Naive thymus-derived CD8-positive, alpha-beta T cell (primary cell): ENCODE results near the gene WSB1. TPM values are rescaled to one million over a fixed set of nuclear protein-coding genes. Genes with fewer than 3 reads are reported as not detected.
"Not testable (repeated sequence)": the region's sequence is repeated elsewhere in the genome, so short reads cannot be mapped to it uniquely, and the experiment has no call there.

ENCODE experiments used
- ATAC-seq, 2 donors: fragments of 150-1000 bp; cut with Tn5 transposase in 1 of 2; sonication (Bioruptor Pico), chemical (Tn5 transposase) in 1 of 2; 1 replicate in 1 of 2; 2 replicates in 1 of 2; pipeline ENCODE4 v1.10.0; 2021; ENCODE audit warnings: mild to moderate bottlenecking in 2 of 2, moderate library complexity in 2 of 2
- POLR2A ChIA-PET: fragments of 350-600 bp; sonication (Branson Sonifier 250); formaldehyde crosslinking; loops from one replicate; lab custom pipeline; 2021; ENCODE audit warnings: antibody characterized with exemption; lab: Charles Lee
- DNase-seq, 10 donors: peaks; one replicate each; pipeline versions ENCODE4 v3.0.0 to v3.0.0-alpha.2; 2020 to 2022
- H3K27ac Mint-ChIP-seq, 10 donors: one replicate each; pipeline ENCODE4 v1.8.0; 2020 to 2022; ENCODE audit warnings: mild to moderate bottlenecking in 10 of 10, mixed read lengths in 10 of 10, moderate library complexity in 4 of 10, inconsistent platforms in 1 of 10
- H3K27me3 Mint-ChIP-seq, 5 donors: one replicate each; pipeline ENCODE4 v1.8.0; 2021 to 2022; ENCODE audit warnings: mixed read lengths in 5 of 5
- H3K36me3 Mint-ChIP-seq, 3 donors: one replicate each; pipeline ENCODE4 v1.8.0; 2020 to 2022; ENCODE audit warnings: mixed read lengths in 3 of 3, mild to moderate bottlenecking in 2 of 3, inconsistent platforms in 1 of 3
- H3K4me1 Mint-ChIP-seq, 4 donors: one replicate each; pipeline ENCODE4 v1.8.0; 2021 to 2022; ENCODE audit warnings: mixed read lengths in 4 of 4
- H3K4me3 Mint-ChIP-seq, 10 donors: one replicate each; pipeline ENCODE4 v1.8.0; 2020 to 2022; ENCODE audit warnings: mild to moderate bottlenecking in 10 of 10, mixed read lengths in 10 of 10, moderate library complexity in 6 of 10, inconsistent platforms in 1 of 10
- H3K9me3 Mint-ChIP-seq, 9 donors: one replicate each; pipeline ENCODE4 v1.8.0; 2020 to 2022; ENCODE audit warnings: mixed read lengths in 9 of 9, mild to moderate bottlenecking in 3 of 9, inconsistent platforms in 1 of 9, moderate library complexity in 1 of 9
- polyA plus RNA-seq, 3 donors: library from polyadenylated mRNA; unstranded; fragments of 300-500 nt; fragmentation: Illumina TruSeq; gene quantifications; one replicate each; pipeline ENCODE4 v1.2.3, GENCODE V29; 2021
- total RNA-seq, 8 experiments: library from RNA in 2 of 8; stranded (reverse) in 2 of 8; gene quantifications; one replicate each; pipeline ENCODE4 v1.2.3 and lab custom pipeline; 2021 to 2026

WSB1 gene
- total and polyA plus RNA-seq, 5 experiments from 2014 or later: 128 to 186 (median 154) TPM

DNA sequence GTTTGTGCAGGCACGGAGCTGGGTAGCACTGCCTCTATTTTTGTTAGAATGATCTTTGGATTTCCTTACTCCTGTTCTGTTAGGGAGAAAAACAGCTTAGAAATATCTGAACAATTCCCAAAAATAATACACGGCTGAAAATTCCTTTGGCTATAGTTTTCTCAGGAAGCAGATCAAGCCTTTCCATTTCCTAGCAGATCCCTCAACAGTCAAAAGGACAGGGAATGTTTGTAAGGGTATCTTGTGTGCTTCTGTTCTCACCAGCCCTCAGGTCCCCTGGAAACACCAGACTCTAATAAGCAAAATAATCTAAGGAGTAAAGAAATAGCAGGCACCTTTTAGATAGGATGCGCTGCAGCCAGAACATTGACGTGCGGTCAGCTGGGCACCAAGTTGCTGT lies 30.5 kb upstream of the WSB1 start:
- no peak for DNase-seq
- POLR2A ChIA-PET: no interaction called here
- Mint-ChIP-seq H3K9me3 (no peaks in the 10 kb centered on the region), H3K36me3 (no peaks in the 10 kb centered on the region), H3K4me3 (no peak overlapping the region), H3K4me1 (no peaks in the 10 kb centered on the region), H3K27me3 (peaks cover 0 to 6% (median 4%) of the 10 kb centered on the region in 5 donors), H3K27ac (no peak overlapping the region)
- ATAC-seq: no peak

GRCh38 chr17:27264068-27264812 lies 29.7 kb upstream of the WSB1 start:
- DNase-seq (no peak), ATAC-seq (no peak)
- no peaks in the 10 kb centered on the region for H3K9me3 Mint-ChIP-seq
- no peaks in the 10 kb centered on the region for H3K4me1 Mint-ChIP-seq
- POLR2A ChIA-PET: no interaction called here
- H3K27me3 Mint-ChIP-seq: peaks cover 4 to 14% (median 6%) of the 10 kb centered on the region in 5 donors
- no peak overlapping the region for H3K27ac Mint-ChIP-seq
- no peak overlapping the region for H3K4me3 Mint-ChIP-seq
- H3K36me3 Mint-ChIP-seq: no peaks in the 10 kb centered on the region

- POLR2A ChIA-PET: no interaction called here
- ATAC-seq (no peak), DNase-seq (no peak)
- H3K4me3 Mint-ChIP-seq: no peak overlapping the region
- no peaks in the 10 kb centered on the region for H3K9me3 Mint-ChIP-seq
- H3K27ac Mint-ChIP-seq: no peak overlapping the region
- H3K27me3 Mint-ChIP-seq: peaks cover 4 to 25% (median 8%) of the 10 kb centered on the region in 5 donors
- H3K36me3 Mint-ChIP-seq: no peaks in the 10 kb centered on the region
- no peaks in the 10 kb centered on the region for H3K4me1 Mint-ChIP-seq
Measured at GRCh38 chr17:27265333-27265732, 28.6 kb upstream of the WSB1 start.

DNA sequence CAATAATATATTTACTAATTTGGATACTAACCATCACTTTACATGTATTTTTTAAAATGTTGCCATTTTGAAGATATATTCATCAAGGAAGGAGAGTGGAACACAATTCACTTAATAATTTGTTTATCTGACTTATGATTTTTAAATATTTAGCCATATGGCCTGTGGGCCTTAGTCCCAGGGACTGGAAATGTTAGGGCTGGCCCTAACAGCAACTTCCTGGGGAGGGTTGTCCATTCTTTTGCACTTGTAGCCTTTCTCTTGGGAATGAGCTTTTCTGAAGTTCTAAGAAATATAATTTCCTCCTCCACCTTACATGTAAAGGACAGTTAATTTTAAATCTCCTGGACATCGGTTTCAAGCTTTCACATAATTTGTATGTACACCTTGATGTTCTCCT lies 27.7 kb upstream of the WSB1 start:
- Mint-ChIP-seq H3K36me3 (peaks cover 0 to 2% (median 0%) of the 10 kb centered on the region in 3 donors), H3K27me3 (peaks cover 4 to 28% (median 10%) of the 10 kb centered on the region in 5 donors), H3K27ac (no peak overlapping the region), H3K4me1 (no peaks in the 10 kb centered on the region), H3K4me3 (no peak overlapping the region), H3K9me3 (no peaks in the 10 kb centered on the region)
- POLR2A ChIA-PET: no interaction called here
- ATAC-seq: no peak
- no peak for DNase-seq

DNA sequence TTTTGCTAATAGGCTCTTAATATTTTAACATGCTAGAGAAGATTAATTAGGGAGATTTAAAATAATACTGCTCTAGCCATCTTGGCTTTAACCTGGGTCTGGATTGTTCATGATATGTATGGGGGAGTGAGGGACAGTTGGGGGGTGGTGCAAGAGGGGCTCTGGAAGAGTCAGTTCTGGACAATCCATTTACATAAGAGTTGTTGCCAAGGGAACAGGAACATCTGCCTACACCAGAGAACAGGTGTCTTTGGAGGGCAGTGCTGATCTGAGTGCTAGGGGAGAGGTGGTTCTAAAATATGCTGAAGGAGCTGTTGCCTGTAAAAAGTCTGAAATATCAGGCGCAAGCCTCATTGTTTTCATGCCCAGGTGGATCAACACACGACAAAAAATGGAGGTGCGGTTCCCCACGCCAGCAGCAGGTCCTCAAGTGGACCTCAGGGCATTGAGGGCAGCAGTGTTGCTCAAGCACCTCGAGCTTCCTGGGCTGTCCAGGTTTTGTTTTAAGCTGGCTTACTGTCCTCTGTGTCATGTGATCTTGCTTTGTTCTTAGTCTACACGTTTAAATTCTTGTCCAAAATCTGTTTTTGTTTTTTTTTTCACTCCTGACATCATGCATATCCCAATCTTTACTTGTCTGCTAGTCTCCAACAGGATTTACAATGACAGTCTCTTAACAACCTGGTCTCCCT lies 25.4 kb upstream of the WSB1 start:
- Mint-ChIP-seq H3K27me3 (peaks cover 4 to 28% (median 8%) of the 10 kb centered on the region in 5 donors), H3K9me3 (no peaks in the 10 kb centered on the region), H3K4me3 (no peak overlapping the region), H3K27ac (no peak overlapping the region), H3K36me3 (peaks cover 0 to 2% (median 0%) of the 10 kb centered on the region in 3 donors), H3K4me1 (no peaks in the 10 kb centered on the region)
- ATAC-seq: no peak
- POLR2A ChIA-PET: no interaction called here
- DNase-seq: no peak

DNA sequence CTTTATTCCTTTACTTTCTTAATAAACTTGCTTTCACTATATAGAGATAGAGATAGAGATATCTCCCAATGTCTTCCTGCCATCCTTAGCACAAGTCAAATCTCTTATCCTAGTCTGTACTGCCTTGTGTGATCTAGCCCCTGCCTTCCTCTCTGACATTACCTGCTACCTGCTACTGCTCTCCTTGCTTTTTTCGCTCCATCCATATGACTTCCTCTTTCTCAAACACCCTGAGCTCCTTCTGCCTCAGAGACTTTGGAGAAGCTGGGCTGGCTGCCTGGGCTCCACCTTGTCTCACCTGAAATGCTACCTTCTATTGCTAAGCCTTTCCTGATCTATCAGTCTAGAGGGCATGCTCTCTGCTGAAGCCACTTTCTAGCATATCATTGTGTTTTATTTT lies 24.7 kb upstream of the WSB1 start:
- POLR2A ChIA-PET: no interaction called here

GRCh38 chr17:27269974-27270373 lies 23.9 kb upstream of the WSB1 start:
- no peak overlapping the region for H3K27ac Mint-ChIP-seq
- peaks cover 0 to 2% (median 0%) of the 10 kb centered on the region in 3 donors for H3K36me3 Mint-ChIP-seq
- DNase-seq (no peak), ATAC-seq (no peak)
- POLR2A ChIA-PET: no interaction called here
- no peak overlapping the region for H3K4me3 Mint-ChIP-seq
- no peaks in the 10 kb centered on the region for H3K9me3 Mint-ChIP-seq
- no peaks in the 10 kb centered on the region for H3K4me1 Mint-ChIP-seq
- H3K27me3 Mint-ChIP-seq: peaks cover 4 to 28% (median 11%) of the 10 kb centered on the region in 5 donors

More for the DNA sequence above, 24.7 kb upstream of the WSB1 start:
- H3K27ac Mint-ChIP-seq: peak overlapping the region in 1 of 10 donors; percentile 10
- DNase-seq (no peak), ATAC-seq (no peak)
- peaks cover 0 to 2% (median 0%) of the 10 kb centered on the region in 3 donors for H3K36me3 Mint-ChIP-seq
- no peaks in the 10 kb centered on the region for H3K4me1 Mint-ChIP-seq
- peaks cover 4 to 28% (median 8%) of the 10 kb centered on the region in 5 donors for H3K27me3 Mint-ChIP-seq
- H3K9me3 Mint-ChIP-seq: no peaks in the 10 kb centered on the region
- no peak overlapping the region for H3K4me3 Mint-ChIP-seq

GRCh38 chr17:27276653-27277156 lies 17.2 kb upstream of the WSB1 start:
- Mint-ChIP-seq H3K36me3 (no peaks in the 10 kb centered on the region), H3K4me3 (no peak overlapping the region), H3K9me3 (no peaks in the 10 kb centered on the region), H3K27ac (no peak overlapping the region), H3K4me1 (peaks cover 0 to 13% (median 0%) of the 10 kb centered on the region in 4 donors), H3K27me3 (peaks cover 0 to 4% (median 0%) of the 10 kb centered on the region in 5 donors)
- POLR2A ChIA-PET: interaction anchor here (0.5 kb wide), 1 partner anchor 10 kb away, joined by 7 read pairs; no protein-coding TSS in a partner anchor
- ATAC-seq: no peak
- DNase-seq: no peak

DNA sequence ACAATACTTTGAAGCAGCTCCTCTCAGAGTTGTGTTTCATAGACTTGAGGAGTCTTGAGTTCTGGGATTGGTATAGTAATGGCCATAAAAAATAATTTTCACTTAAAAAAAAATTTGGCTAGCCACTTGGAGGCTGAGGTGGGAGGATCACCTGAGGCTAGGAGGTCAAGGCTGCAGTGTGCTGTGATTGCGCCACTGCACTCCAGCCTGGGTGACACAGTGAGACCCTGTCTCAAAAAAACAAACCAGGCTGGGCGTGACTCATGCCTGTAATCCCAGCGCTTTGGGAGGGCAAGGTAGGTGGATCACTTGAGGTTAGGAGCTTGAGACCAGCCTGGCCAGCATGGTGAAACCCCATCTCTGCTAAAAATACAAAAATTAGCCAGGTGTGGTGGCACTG lies 14.8 kb upstream of the WSB1 start:
- H3K9me3 Mint-ChIP-seq, H3K36me3 Mint-ChIP-seq, H3K4me3 Mint-ChIP-seq, H3K27me3 Mint-ChIP-seq, ATAC-seq, H3K27ac Mint-ChIP-seq, DNase-seq: not testable (repeated sequence)
- H3K4me1 Mint-ChIP-seq: peaks cover 0 to 34% (median 0%) of the 10 kb centered on the region in 4 donors
- POLR2A ChIA-PET: interaction anchor here (1.9 kb wide), 1 partner anchor 15 kb away, joined by 5 read pairs; the partner anchor contains the start of gene WSB1

GRCh38 chr17:27280527-27280926 lies 13.4 kb upstream of the WSB1 start:
- Mint-ChIP-seq H3K4me1 (peaks cover 0 to 44% (median 2%) of the 10 kb centered on the region in 4 donors), H3K9me3 (no peaks in the 10 kb centered on the region), H3K36me3 (no peaks in the 10 kb centered on the region), H3K27me3 (no peaks in the 10 kb centered on the region), H3K4me3 (no peak overlapping the region), H3K27ac (no peak overlapping the region)
- ATAC-seq: no peak
- POLR2A ChIA-PET: no interaction called here
- DNase-seq: no peak

DNA sequence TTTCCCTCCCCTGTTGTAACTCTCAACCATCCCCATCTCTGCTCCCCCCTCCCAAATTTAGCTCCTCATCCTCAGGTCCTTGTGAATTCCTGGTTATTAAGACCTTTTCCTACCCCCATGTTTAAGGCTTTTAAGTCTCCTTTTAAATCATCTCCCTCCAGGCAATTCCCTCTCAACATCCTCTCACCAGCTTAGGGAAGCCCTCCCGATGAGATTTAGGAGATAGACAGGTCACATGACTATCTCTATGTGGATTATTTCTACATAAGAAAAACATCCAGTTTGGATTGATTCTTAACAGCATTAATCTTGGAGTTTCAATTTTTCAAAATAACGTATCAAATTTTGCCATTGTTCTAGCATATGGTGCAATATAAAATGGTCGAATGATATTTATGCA lies 12.5 kb upstream of the WSB1 start:
- POLR2A ChIA-PET: no interaction called here
- no peaks in the 10 kb centered on the region for H3K36me3 Mint-ChIP-seq
- ATAC-seq: no peak
- peaks cover 0 to 50% (median 2%) of the 10 kb centered on the region in 4 donors for H3K4me1 Mint-ChIP-seq
- no peak overlapping the region for H3K27ac Mint-ChIP-seq
- no peaks in the 10 kb centered on the region for H3K9me3 Mint-ChIP-seq
- peak overlapping the region in 1 of 10 donors; percentile 6 for H3K4me3 Mint-ChIP-seq
- no peak for DNase-seq
- H3K27me3 Mint-ChIP-seq: no peaks in the 10 kb centered on the region

- Mint-ChIP-seq H3K9me3 (no peaks in the 10 kb centered on the region), H3K4me3 (peak overlapping the region in 1 of 10 donors; percentile 6), H3K27ac (no peak overlapping the region), H3K27me3 (no peaks in the 10 kb centered on the region), H3K4me1 (peaks cover 0 to 50% (median 2%) of the 10 kb centered on the region in 4 donors), H3K36me3 (no peaks in the 10 kb centered on the region)
- DNase-seq (no peak), ATAC-seq (no peak)
- POLR2A ChIA-PET: no interaction called here
Measured at GRCh38 chr17:27282054-27282551, 11.8 kb upstream of the WSB1 start.

DNA sequence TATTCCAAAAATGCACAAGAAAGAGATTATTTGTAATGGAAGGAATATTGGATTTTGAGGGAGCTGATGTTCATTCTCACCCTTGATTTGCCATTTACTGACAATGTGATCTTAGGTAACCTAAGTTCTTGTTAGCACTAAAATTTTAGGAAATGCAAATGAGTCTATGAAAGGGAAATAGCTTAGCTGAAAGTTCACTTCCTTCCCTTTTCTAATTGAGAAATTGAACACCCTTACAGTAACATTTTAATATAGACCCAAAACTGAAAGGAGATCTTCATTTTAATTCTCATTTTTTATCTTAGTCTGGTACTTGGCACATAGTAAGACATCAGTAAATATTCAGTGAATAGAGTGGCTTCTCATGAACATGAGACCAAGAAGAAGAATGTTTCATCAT lies 10.9 kb upstream of the WSB1 start:
- Mint-ChIP-seq H3K27ac (peak overlapping the region in 1 of 10 donors; percentile 67), H3K4me3 (peak overlapping the region in 1 of 10 donors; percentile 52), H3K4me1 (peaks cover 0 to 50% (median 2%) of the 10 kb centered on the region in 4 donors), H3K36me3 (no peaks in the 10 kb centered on the region), H3K27me3 (peaks cover 0 to under 1% (median 0%) of the 10 kb centered on the region in 5 donors), H3K9me3 (no peaks in the 10 kb centered on the region)
- POLR2A ChIA-PET: interaction anchor here (2.8 kb wide), 1 partner anchor 11 kb away, joined by 14 read pairs; the partner anchor contains the start of gene WSB1
- ATAC-seq: no peak
- DNase-seq: no peak
